H1 (cell line): Measurements from ENCODE around the gene CKAP2L. TPM values are rescaled to one million over a fixed set of nuclear protein-coding genes. Genes with fewer than 3 reads are reported as not detected.

Experiments used
- CTCF ChIA-PET: fragments of 300-600 bp; sonication (Branson Sonifier 250); formaldehyde crosslinking; loops from one replicate; lab custom pipeline; 2021; ENCODE audit not compliant: partially characterized antibody; lab: Charles Lee
- POLR2A ChIA-PET: fragments of 300-600 bp; sonication (Branson Sonifier 250); formaldehyde crosslinking; loops from one replicate; lab custom pipeline; 2021; ENCODE audit warnings: inconsistent platforms; ENCODE audit not compliant: partially characterized antibody; lab: Charles Lee
- DNase-seq, 2 experiments: peaks; one replicate each; pipeline versions ENCODE4 v3.0.0 to v3.0.0-alpha.2; 2010 to 2022; ENCODE audit warnings: low spot score in 2 of 2, low read depth in 1 of 2, mixed read lengths in 1 of 2
- FAIRE-seq: peaks from 2 replicates; lab custom pipeline; 2011; peaks lifted over from hg19 to GRCh38; lab: Jason Lieb, UNC
- H2AFZ ChIP-seq: 2 replicates; pipeline ENCODE4 v1.8.1; 2012; ENCODE audit warnings: low read length, inconsistent platforms
- H2AK5ac ChIP-seq: 2 replicates; pipeline ENCODE4 v1.6.1; 2013; ENCODE audit warnings: low read depth, low read length
- H2BK120ac ChIP-seq: replicated peaks from 2 replicates; pipeline ENCODE3; 2013; ENCODE audit warnings: low read depth, low read length, inconsistent platforms
- H2BK12ac ChIP-seq: 2 replicates; pipeline ENCODE4 v1.6.1; 2013; ENCODE audit warnings: low read depth, low read length
- H2BK15ac ChIP-seq: 2 replicates; pipeline ENCODE4 v1.6.1; 2013; ENCODE audit warnings: low read length
- H2BK20ac ChIP-seq: 2 replicates; pipeline ENCODE4 v1.6.1; 2013; ENCODE audit warnings: low read length
- H2BK5ac ChIP-seq: 2 replicates; pipeline ENCODE4 v1.6.1; 2013; ENCODE audit warnings: low read depth, low read length
- H3K14ac ChIP-seq: 2 replicates; pipeline ENCODE4 v1.6.1; 2013; ENCODE audit warnings: inconsistent platforms; ENCODE audit not compliant: insufficient read length
- H3K18ac ChIP-seq: 2 replicates; pipeline ENCODE4 v1.6.1; 2013; ENCODE audit warnings: low read length; ENCODE audit errors: extremely low read depth
- H3K23ac ChIP-seq: 2 replicates; pipeline ENCODE4 v1.6.1; 2013; ENCODE audit warnings: inconsistent platforms; ENCODE audit not compliant: insufficient read length
- H3K23me2 ChIP-seq: 2 replicates; pipeline ENCODE4 v1.6.1; 2013; ENCODE audit warnings: low read depth, low read length
- H3K27ac ChIP-seq: 2 replicates; pipeline ENCODE4 v1.6.1; 2011; ENCODE audit warnings: low read depth, low read length, inconsistent platforms
- H3K27me3 ChIP-seq, 4 experiments: replicated peaks in 1 of 4; 1 replicate in 1 of 4; 2 replicates in 3 of 4; pipeline versions ENCODE4 v1.6.1 to v1.8.1; 2011 to 2013; ENCODE audit warnings: low read length in 3 of 4, mild to moderate bottlenecking in 3 of 4, inconsistent platforms in 2 of 4, mixed read lengths in 2 of 4, moderate library complexity in 1 of 4; ENCODE audit not compliant: control insufficient read depth in 3 of 4, insufficient read depth in 3 of 4; ENCODE audit errors: extremely low read depth in 1 of 4
- H3K36me3 ChIP-seq, 4 experiments: 2 replicates each; pipeline versions ENCODE4 v1.6.1 to v1.8.1; 2011 to 2013; ENCODE audit warnings: mild to moderate bottlenecking in 4 of 4, low read length in 3 of 4, moderate library complexity in 2 of 4, control low read depth in 1 of 4, inconsistent platforms in 1 of 4; ENCODE audit not compliant: insufficient read depth in 4 of 4, control insufficient read depth in 2 of 4
- H3K4ac ChIP-seq: replicated peaks from 2 replicates; pipeline ENCODE3; 2013; ENCODE audit warnings: low read length, low read depth, mixed read lengths, inconsistent platforms; ENCODE audit not compliant: insufficient read length
- H3K4me1 ChIP-seq, 4 experiments: replicated peaks in 1 of 4; 1 replicate in 1 of 4; 2 replicates in 3 of 4; pipeline versions ENCODE4 v1.6.1 to v1.8.1; 2011 to 2013; ENCODE audit warnings: low read length in 3 of 4, inconsistent platforms in 2 of 4, mixed read lengths in 1 of 4; ENCODE audit not compliant: insufficient read depth in 4 of 4, control insufficient read depth in 3 of 4
- H3K4me2 ChIP-seq, 2 experiments: 2 replicates each; pipeline versions ENCODE4 v1.6.1 to v1.8.1; 2011 to 2013; ENCODE audit warnings: low read depth in 2 of 2, low read length in 2 of 2, control low read depth in 1 of 2, inconsistent platforms in 1 of 2, mild to moderate bottlenecking in 1 of 2; ENCODE audit not compliant: insufficient read depth in 1 of 2
- H3K4me3 ChIP-seq, 4 experiments: fragments of 200-600, 300-600 bp in 1 of 4; sonication (generic), shearing (Covaris generic), sonication (Bioruptor Twin) in 1 of 4; 2 replicates each; pipeline versions ENCODE4 v1.5.1 to v1.8.1; 2011 to 2016; ENCODE audit warnings: low read length in 4 of 4, low read depth in 3 of 4, control low read depth in 2 of 4, inconsistent platforms in 2 of 4, mild to moderate bottlenecking in 2 of 4, mixed read lengths in 1 of 4, moderate library complexity in 1 of 4; ENCODE audit not compliant: insufficient read depth in 2 of 4; ENCODE audit errors: extremely low read depth in 1 of 4
- H3K56ac ChIP-seq: replicated peaks from 2 replicates; pipeline ENCODE3; 2013; ENCODE audit warnings: low read depth, mild to moderate bottlenecking, mixed read lengths, low read length, inconsistent platforms; ENCODE audit not compliant: insufficient read length
- H3K79me1 ChIP-seq: 2 replicates; pipeline ENCODE4 v1.6.1; 2013; ENCODE audit warnings: low read depth, low read length, control low read depth
- H3K79me2 ChIP-seq, 2 experiments: 2 replicates each; pipeline versions ENCODE4 v1.6.1 to v1.8.1; 2012 to 2013; ENCODE audit warnings: low read length in 2 of 2, mild to moderate bottlenecking in 2 of 2, inconsistent platforms in 1 of 2; ENCODE audit not compliant: insufficient read depth in 2 of 2, control insufficient read depth in 1 of 2
- H3K9ac ChIP-seq, 4 experiments: replicated peaks in 1 of 4; 1 replicate in 1 of 4; 2 replicates in 3 of 4; pipeline versions ENCODE4 v1.6.1 to v1.8.1; 2011 to 2013; ENCODE audit warnings: low read depth in 3 of 4, low read length in 3 of 4, control low read depth in 2 of 4, mild to moderate bottlenecking in 2 of 4, moderate library complexity in 2 of 4, inconsistent platforms in 1 of 4; ENCODE audit errors: extremely low read depth in 1 of 4
- H3K9me3 ChIP-seq, 2 experiments: 2 replicates each; pipeline versions ENCODE4 v1.6.1 to v1.8.1; 2012 to 2013; ENCODE audit warnings: mild to moderate bottlenecking in 2 of 2, moderate library complexity in 2 of 2, control low read depth in 1 of 2, inconsistent platforms in 1 of 2, low read depth in 1 of 2, low read length in 1 of 2, mixed read lengths in 1 of 2; ENCODE audit not compliant: insufficient read depth in 2 of 2
- H4K20me1 ChIP-seq, 2 experiments: replicated peaks in 1 of 2; 2 replicates each; pipeline versions ENCODE3 to v1.8.1; 2011 to 2013; ENCODE audit warnings: inconsistent platforms in 2 of 2, low read length in 2 of 2, mild to moderate bottlenecking in 1 of 2; ENCODE audit not compliant: insufficient read depth in 2 of 2, control insufficient read depth in 1 of 2
- H4K5ac ChIP-seq: 2 replicates; pipeline ENCODE4 v1.6.1; 2013; ENCODE audit warnings: low read length, low read depth, mixed read lengths, inconsistent platforms; ENCODE audit not compliant: insufficient read length
- H4K8ac ChIP-seq: 2 replicates; pipeline ENCODE4 v1.8.0; 2013; ENCODE audit warnings: mild to moderate bottlenecking, moderate library complexity, low read length, inconsistent platforms; ENCODE audit not compliant: insufficient read depth; ENCODE audit errors: extremely low read depth
- H4K91ac ChIP-seq: replicated peaks from 2 replicates; pipeline ENCODE3; 2013; ENCODE audit warnings: low read length, mixed read lengths, inconsistent platforms; ENCODE audit not compliant: insufficient read length
- GTF2F1 ChIP-seq: IDR thresholded peaks from 2 replicates; pipeline ENCODE4 v1.6.1; 2012; ENCODE audit warnings: low read depth, low read length, improper control_type of control experiment, borderline replicate concordance
- WGBS, 2 experiments: shearing (Covaris generic) in 1 of 2; methylation state at CpG; one replicate each; pipeline versions ENCODE4 v1.1.6 to v1.1.7; 2013 to 2015; ENCODE audit warnings: low lambda C conversion rate in 2 of 2, mixed read lengths in 2 of 2, inconsistent platforms in 1 of 2, low coverage in 1 of 2, missing lambda C conversion rate in 1 of 2; ENCODE audit not compliant: insufficient replicate concordance in 2 of 2, insufficient coverage in 1 of 2, insufficient read length in 1 of 2; ENCODE audit errors: extremely low coverage in 1 of 2, missing lambda C conversion rate in 1 of 2; 5-methylcytosine and 5-hydroxymethylcytosine counted together
- polyA plus RNA-seq, 7 experiments: library from polyadenylated mRNA; depleted of rRNA in 3 of 7; stranded (reverse) in 5 of 7; unstranded in 2 of 7; fragments of >200 nt in 5 of 7; fragments of 200-250 nt in 2 of 7; gene quantifications; 1 replicate in 5 of 7; 2 replicates in 1 of 7; 4 replicates in 1 of 7; pipeline versions ENCODE4 v1.2.1 to v1.2.3, GENCODE V29; 2011 to 2013; ENCODE audit warnings: missing spikeins in 2 of 7, mixed read lengths in 2 of 7
- total RNA-seq: library from RNA; stranded (reverse); fragmentation: NEBNext Ultra II Directional; extraction: Animal tissue kit (Norgen Biotek cat#: 25700); gene quantifications from 2 replicates; pipeline ENCODE4 v1.2.1, GENCODE V29; 2021

The CKAP2L gene
- total and polyA plus RNA-seq, 2 of the 8 experiments (the other 6 are each of a cell fraction or from before 2014, with no cell fraction given): 2.5 to 20.7 TPM

DNA sequence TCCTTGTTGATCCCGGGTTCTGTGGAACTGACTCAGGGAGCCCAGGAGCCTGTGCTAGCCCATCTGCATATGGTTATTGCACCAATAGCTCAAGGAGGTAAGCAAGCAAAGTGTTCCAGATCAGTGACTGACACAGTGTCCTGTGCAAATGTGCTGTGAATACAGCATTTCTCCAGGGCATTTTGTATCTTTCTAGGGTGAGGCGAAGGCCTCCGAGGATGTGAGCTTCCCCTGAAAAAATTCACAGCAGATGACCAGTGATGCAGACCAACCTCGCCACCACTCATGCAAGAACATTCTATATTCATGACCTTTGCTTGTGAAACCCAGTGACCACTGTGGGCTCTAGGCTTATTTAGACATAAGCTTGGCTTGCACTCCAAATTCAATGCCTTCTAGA, 58.8 kb downstream of the CKAP2L start:
- Histone ChIP-seq H3K23ac (no peak overlapping the region), H3K79me1 (no peaks in the 10 kb centered on the region), H3K27ac (no peak overlapping the region), H3K4me2 (no peak overlapping the region), H4K8ac (no peak overlapping the region), H3K4ac (no peak overlapping the region), H3K27me3 (no peaks in the 10 kb centered on the region), H3K23me2 (no peaks in the 10 kb centered on the region), H3K14ac (no peak overlapping the region), H3K4me3 (no peak overlapping the region), H2BK20ac (no peak overlapping the region), H4K20me1 (no peaks in the 10 kb centered on the region), H3K56ac (no peak overlapping the region), H3K4me1 (no peaks in the 10 kb centered on the region), H3K36me3 (no peaks in the 10 kb centered on the region), H3K18ac (no peak overlapping the region), H2BK15ac (no peak overlapping the region), H2BK12ac (no peak overlapping the region), H4K5ac (no peak overlapping the region), H3K9me3 (no peaks in the 10 kb centered on the region), H3K9ac (no peak overlapping the region), H4K91ac (no peak overlapping the region), H2BK5ac (no peak overlapping the region), H2AFZ (no peak overlapping the region), H2BK120ac (no peak overlapping the region), H3K79me2 (no peaks in the 10 kb centered on the region), H2AK5ac (no peak overlapping the region)
- DNase-seq (no peak), FAIRE-seq (no peak)
- ChIA-PET CTCF (interaction anchor here (3.1 kb wide), 1 partner anchor 20 kb away, joined by 17 read pairs; no protein-coding TSS in a partner anchor), POLR2A (no interaction called here)
- WGBS, 2 experiments: 94% methylated on average over 4 of the region's 4 CpGs; no CpG with 5 or more reads in 1 of the 2 experiments
- no peak for TF ChIP-seq GTF2F1
